GM21390 (cell line): Measurements from ENCODE around the gene PID1.

Experiments used
- ATAC-seq: cut with Tn5 transposase; IDR thresholded peaks from one replicate; pipeline ENCODE4 v1.9.1; 2021; ENCODE audit not compliant: unreplicated experiment

PID1 gene, protein sequence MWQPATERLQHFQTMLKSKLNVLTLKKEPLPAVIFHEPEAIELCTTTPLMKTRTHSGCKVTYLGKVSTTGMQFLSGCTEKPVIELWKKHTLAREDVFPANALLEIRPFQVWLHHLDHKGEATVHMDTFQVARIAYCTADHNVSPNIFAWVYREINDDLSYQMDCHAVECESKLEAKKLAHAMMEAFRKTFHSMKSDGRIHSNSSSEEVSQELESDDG

DNA sequence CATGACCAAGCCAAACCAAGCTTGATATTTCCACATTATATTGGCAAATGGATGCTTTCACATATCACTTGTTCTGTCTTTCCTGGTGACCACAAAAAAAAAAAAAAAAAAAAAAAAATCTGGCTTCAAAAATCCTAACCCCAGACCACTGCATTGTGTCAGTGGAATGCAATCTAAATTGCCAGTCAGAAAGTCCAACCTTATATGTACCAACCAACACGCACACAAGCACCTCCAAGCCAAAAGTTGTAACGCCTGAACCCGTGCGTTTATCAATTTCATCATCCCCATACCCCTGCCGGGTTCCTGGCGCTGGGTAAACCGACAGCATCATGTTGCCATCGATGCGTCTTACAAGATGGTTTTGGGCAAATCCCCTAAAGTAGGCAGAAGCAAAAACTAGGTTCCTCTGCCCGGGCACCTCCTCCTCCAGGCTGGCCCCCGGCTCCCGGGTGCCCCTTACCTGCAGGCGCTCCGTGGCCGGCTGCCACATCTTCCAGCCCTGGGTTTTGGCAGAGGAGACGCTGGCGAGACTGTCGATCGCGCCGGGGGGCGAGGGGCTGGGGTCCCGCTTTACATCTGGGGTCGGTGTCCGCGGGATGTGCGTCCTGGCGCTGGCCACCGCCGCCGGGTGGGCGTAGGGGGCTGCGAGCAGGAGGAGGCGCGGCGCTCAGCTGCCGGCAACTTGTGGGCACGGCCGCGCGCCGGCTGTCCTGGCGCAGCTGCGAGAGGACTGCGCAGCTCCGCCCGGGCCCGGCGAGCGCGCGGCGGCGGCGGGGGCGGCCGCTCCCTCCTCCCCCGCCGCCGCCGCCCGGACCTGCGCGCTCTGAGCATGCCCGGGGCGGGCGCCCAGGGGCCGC is at the start of gene PID1:
Gene PID1 (minus strand): TSS at position 737 of the 860 bp plus-strand sequence. CDS start 244 bp downstream, at position 493.
- ATAC-seq = no peak

GRCh38 chr2:229319558-229319957 is 48.5 kb upstream of the PID1 start:
- ATAC-seq = no peak

GRCh38 chr2:229314117-229314516 is 43.0 kb upstream of the PID1 start:
- ATAC-seq = no peak

DNA sequence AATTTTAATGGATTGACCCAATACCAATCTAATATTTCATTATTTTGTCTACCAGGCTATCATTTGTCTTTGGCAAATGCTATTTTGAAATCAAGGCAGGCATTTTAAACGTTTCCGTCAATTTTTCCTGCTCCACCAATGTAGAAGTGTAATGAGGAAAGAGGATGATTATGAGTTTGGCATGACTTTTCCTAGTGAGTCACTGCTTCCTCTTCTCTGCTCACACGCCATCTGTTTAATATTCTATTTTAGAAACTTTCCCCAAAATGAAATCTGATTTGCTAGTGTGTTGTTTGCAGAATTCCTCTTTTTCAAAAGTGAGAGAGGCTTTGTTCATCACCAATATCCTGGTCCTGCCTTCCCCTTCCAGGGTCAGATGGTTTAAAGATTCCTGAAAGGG is 42.5 kb upstream of the PID1 start:
- no peak for ATAC-seq

GRCh38 chr2:229301237-229301636 is 30.1 kb upstream of the PID1 start:
- no peak for ATAC-seq

GRCh38 chr2:229300790-229301189 is 29.7 kb upstream of the PID1 start:
- ATAC-seq = no peak

DNA sequence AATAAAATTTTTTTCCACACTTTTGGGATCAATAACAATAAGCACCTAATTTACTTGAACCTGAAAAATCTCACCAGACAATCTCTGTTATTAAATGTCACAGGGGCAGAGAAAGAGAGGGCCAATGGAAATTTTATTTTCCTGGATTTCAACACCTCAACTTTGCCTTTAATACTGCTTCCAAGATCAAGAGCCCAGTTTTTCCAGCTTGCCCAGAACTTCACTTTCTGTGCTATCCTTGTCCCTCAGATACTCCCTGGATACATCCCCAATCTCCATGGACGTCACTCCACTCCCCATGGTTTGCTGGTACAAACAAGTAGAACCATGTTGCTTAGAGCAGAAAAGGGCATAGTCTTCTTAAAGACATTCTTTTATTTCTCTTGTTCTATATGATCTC is 29.3 kb upstream of the PID1 start:
- ATAC-seq = no peak

GRCh38 chr2:229297247-229297646 is 26.2 kb upstream of the PID1 start:
- ATAC-seq = no peak

- no peak for ATAC-seq
These were observed 25.4 kb upstream of the PID1 start for GRCh38 chr2:229296536-229296935.

GRCh38 chr2:229296016-229296415 is 24.9 kb upstream of the PID1 start:
- ATAC-seq = no peak

GRCh38 chr2:229287823-229288222 is 16.7 kb upstream of the PID1 start:
- no peak for ATAC-seq

- no peak for ATAC-seq
These were observed 11.9 kb upstream of the PID1 start for GRCh38 chr2:229282758-229283546.

- no peak for ATAC-seq
These were observed 8.4 kb upstream of the PID1 start for GRCh38 chr2:229279516-229279915.

DNA sequence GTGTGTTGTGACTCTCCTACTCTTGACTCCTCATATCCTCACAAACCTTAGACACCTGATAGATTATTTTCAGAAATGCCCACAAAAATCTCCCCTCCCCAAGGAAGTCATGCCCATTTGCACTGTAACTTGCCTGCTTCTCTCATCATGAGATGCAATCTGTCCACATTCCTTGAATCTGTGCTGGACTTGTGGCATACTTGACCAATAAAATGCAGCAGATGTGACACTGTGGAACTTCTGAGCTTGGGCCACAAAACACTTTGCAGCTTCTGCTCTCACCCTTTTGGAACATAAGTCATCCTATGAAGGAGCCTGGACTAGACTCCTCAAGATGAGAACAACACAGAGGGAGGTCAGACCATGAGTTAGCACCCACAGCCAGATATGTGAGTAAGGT is 4.4 kb upstream of the PID1 start:
- no peak for ATAC-seq

GRCh38 chr2:229273723-229274338 is 2.7 kb upstream of the PID1 start:
- peak; percentile 75 for ATAC-seq

DNA sequence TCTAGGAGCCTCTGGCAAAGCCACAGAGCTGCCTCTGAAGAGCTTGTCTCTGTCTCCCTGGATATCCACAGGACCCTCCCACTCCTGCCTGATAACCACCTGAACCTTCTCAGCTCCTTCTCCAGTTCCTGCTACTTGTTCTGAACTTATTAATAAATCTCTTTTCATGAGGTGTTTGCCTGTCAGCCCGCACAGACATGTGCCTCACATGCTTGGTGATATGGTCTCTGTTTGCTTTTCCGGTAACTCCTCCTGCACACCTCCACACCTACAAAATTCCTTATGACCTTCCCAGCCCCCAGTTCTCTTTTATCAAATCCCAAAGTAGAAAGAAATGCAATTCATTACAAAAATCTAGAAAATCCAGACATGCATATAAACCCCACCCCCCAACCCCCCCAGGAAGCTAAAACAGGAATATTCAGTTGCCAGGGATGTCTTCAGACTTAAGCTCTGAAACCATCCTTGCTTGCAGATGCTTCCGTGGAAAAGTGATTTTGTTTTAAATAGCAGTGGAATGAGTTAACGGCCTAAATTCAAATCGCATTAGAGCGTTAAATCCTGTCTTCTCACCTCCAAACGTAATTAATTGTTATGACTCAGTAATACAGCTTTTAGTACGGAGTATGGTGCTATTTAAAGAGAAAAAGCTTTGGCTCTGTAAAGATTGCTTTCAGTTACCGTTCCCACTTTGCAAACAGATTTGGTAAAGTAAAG is 2.1 kb upstream of the PID1 start:
- peak; percentile 9 for ATAC-seq

DNA sequence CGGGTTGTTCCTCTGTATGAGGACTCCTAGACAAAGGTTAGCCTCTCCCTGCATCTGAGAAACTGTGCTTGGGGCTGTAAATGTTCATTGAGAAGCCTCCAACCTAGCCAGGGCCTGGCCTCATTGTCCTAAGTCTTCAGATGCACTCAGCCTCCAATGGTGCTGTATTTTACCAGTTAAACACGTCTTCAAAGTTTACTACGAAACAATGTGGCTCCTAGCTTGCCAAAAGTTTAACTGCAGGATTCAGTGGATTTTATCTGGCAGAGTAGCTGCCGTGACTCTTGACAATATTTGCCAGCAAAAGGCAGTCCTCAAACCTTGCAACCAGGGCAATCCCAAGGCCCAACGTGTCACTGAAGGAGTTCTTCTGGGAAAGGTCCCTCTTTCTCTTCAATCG is 1.1 kb downstream of the PID1 start:
- no peak for ATAC-seq

DNA sequence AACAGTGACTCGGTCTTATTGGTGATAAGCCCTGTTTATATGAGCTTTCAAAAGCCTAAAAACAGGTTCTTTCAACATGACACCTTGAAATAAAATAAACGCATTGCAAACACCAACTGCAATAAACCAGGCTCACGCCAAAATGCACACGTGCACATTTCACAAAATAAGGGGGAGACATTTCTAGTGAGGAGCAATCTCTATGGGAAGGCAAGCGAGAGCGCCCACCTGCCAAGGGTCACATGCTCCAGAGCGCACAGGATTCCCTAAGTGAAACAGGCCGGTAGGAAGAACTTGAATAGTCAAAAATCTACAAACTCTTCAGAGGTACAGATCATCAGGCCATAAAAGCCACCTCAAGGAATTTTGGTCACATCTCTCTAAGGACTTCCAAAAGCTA is 1.9 kb downstream of the PID1 start:
- no peak for ATAC-seq

- no peak for ATAC-seq
These were observed 2.5 kb downstream of the PID1 start for GRCh38 chr2:229268626-229269025.

GRCh38 chr2:229267080-229267479 is 4.0 kb downstream of the PID1 start:
- ATAC-seq = no peak

GRCh38 chr2:229265727-229266126 is 5.4 kb downstream of the PID1 start:
- ATAC-seq = no peak
